GM18519 (cell line): Measurements from ENCODE around the gene VILL.
"Not testable (repeated sequence)": the region's sequence is repeated elsewhere in the genome, so short reads cannot be mapped to it uniquely, and the experiment has no call there.

Experiments used
- ATAC-seq: cut with Tn5 transposase; IDR thresholded peaks from one replicate; pipeline ENCODE4 v1.9.1; 2021; ENCODE audit warnings: mild to moderate bottlenecking, moderate library complexity; ENCODE audit not compliant: unreplicated experiment, low FRiP score

VILL gene

DNA sequence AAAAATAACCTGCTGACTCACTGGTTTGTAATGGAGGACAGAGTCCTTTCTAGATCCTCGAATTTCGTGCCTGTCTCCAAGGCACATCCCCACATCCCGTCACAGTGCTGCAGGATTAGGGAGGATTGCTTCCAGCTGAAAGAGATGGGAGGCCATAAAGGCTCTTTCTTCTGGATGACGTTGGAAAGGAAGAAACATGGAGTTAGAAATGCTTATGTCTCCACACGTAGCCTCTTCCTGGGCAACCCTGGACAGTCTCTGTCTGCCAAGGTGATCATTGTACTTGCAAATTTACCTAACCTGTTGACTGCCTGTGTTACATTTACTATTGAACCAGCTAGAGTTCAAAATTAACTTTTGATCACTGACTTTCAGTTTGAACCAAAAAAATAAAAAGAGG is 27.6 kb upstream of the VILL start:
- no peak for ATAC-seq

GRCh38 chr3:37963635-37964034 is 27.0 kb upstream of the VILL start:
- ATAC-seq = no peak

GRCh38 chr3:37964146-37964545 is 26.4 kb upstream of the VILL start:
- no peak for ATAC-seq

DNA sequence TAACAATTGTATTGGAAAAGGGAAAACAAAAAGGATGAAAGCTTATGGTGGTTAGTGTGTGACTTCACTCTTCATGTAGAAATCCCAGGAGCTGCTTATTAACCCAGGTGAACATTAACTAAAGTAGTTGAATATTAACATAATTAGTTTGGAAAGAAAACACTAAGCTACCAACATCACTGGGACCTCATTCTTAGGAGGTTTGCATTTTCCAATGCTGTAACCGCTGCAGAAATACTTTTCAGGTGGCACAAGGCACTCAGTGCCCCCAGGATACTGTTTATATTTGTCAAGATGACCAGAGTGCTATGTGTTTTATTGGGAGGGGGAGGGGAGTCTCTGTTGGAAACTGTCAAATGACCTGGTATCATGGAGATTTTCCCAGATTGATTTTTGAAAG is 25.9 kb upstream of the VILL start:
- ATAC-seq = no peak

DNA sequence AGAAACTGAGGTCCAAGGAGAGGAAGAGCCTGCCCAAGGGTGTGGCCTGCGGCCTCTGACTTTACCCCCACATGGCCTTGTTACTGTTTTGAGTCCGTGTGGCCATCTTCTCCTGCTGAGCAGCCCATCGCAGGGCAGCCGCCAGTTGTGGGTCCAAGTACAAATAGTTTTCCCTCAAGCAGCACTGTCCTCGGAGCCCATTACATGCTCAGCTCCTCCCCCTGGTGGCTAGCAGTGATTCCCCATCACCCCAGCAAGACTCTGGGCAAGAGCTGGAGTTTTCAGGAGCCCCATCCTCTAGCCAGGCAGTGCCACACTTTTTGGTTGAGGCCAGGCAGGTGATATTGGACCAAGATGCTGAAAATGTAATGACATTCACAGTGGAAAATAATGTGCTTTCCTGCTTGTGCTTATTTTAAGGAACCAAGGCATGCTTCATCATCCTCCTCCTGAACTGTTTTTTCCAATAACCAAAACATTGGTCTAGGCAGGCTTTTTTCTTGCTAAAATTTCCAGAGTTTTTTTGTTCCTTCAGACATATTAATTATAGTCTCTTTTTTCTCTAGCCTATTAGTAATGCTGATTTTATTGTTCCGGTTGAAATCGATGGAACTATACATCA is 23.2 kb upstream of the VILL start:
- no peak for ATAC-seq

DNA sequence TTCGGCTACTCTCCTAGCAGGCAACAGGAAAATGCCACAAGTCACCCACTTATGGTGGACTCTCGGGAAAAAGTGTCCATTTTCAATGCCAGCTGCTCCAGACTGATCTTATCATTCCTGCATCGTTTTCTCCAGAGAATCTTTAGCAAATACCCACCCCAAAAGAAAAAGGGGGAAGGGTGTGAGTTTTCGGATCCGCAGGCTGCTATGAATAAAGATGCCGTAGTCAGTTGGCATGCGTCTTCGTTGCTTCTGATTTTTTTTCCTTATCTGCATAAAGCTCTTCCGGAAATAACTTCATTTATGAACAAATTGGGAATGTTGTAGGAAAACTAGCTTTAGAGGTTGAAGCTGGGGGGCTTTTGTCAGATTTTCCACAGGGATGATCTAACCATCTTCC is 22.4 kb upstream of the VILL start:
- no peak for ATAC-seq

GRCh38 chr3:37968813-37969595 is 21.6 kb upstream of the VILL start:
- no peak for ATAC-seq

DNA sequence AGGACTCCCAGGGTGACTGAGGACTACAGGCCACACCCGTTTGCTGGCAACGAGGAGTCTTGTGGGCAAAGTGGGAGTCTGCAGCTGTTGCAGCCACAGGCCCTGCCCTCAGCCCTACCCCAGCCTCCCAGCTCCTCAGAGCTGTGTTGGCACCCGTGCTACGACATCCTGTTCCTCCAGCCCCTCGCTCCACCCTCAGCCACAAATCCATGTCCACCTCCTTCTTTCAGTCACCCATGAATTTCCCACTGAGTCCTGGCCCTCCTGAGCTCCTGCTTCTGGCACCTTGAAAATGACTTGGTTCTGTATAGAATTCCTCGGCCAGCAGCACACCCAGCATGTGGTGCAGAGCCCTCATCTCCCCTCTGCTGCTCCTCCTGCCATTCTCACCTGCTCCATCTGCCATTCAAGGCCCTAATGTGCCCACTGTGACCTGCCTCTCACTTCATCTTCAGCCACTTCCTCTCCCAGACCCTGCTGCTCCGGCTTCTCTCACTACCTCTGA is 20.9 kb upstream of the VILL start:
- ATAC-seq = no peak

- ATAC-seq = no peak
These were observed 19.8 kb upstream of the VILL start for GRCh38 chr3:37970802-37971201.

DNA sequence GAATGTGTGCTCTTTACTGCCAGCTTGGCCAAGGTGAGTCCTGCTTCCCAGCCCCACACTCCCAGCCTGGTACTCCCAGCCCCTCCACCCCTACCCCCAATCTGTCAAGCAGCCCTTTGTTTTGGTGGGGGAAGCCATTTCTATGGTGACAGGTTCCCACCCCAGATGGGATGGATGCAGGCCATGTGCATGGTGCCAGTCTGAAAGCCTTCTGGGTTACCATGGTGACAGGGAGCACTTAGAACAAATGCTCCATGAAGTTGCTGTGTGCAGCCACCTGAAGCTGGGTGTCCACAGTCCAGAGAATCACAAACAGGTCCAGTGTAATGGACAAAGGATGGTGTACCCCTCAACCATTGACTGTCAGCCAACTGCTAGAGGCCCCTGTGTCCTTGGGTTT is 19.1 kb upstream of the VILL start:
- no peak for ATAC-seq

- not testable (repeated sequence) for ATAC-seq
These were observed 18.5 kb upstream of the VILL start for GRCh38 chr3:37972056-37972455.

- no peak for ATAC-seq
These were observed 17.1 kb upstream of the VILL start for GRCh38 chr3:37973246-37974054.

DNA sequence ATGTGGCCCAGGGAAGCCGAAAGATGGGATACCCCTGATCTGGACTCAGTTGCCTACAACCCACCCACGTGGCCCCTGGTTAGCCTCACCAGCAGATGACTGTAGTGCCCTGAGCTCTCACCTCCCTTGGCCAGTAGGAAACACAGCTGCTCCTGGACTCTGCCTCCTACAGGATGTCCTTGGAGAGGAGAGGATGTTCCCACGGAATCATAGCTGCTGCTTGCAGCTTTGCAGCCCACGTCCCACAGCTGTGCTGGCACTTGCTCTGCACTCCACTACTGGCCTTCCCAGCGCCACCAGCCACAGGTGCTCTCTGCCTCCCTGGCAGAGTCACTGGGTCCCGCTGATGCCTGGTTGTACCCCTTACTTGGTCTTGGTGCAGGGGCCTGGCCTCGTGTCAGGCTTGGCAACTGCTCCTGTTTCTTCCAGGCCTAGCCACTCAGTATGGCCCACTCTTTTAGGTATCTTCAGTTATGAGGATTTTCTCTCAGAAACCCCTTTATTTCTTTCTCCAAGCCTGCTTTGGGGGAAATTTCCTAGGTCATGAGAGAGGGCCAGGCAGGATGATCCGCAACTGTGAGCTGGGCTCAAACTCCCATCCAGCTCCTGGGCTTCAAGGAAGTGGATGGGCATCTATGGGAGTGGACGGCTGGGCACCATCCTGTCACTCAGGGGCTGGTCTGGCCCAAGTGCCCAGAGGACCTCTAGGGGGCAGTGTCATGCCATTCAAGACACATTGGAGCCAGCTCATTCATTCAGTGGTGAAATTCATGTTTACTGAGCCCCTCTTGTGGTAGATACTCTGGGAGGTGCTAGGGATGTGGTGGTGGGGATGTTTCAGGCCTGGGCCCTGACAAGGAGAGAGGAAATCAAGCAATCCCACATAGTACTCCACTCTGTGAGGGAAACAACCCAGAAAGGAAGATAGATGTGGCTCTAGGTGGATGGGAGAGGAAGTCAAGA is 16.2 kb upstream of the VILL start:
- peak; percentile 64 for ATAC-seq

DNA sequence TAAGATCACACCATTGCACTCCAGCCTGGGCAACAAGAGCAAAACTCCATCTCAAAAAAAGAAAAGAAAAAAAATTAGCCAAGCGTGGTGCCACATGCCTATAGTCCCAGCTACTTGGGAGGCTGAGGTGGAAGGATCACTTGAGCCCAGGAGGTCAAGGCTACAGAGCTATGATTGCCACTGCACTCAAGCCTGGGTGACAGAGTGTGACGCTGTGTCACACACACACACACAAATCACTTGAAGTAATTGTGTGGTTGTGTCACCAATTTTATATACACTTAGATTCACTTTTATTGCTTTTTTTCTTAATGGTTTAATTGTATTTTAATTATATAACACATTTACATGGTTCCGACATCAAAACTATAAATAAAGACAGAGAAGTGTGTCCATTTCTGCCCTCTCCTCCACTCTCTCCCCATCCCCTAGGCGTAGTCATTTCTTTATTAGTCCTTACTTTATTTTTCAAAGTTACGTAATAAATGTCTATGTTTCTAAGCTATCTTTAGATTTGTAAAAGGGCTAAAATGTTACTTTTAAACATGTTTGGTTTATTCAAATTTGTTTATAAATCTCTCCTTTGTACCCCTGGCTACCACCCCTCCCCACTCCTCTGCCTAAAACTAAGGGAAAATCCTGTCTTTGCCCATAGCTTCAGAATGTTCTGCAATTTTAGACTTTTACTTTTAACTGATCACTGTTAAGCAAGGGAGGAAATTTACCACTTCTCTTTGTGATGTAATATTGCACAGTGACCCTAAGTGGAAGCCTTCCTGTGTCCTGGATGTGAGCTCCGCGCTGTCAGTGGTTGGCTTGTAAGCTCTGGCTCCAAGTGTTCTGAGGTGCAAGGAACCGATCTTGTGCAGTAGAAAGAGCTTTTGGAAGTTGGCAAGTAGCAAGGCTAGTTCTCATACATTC is 10.8 kb upstream of the VILL start:
- ATAC-seq = no peak

- no peak for ATAC-seq
These were observed 9.9 kb upstream of the VILL start for GRCh38 chr3:37980462-37981347.

DNA sequence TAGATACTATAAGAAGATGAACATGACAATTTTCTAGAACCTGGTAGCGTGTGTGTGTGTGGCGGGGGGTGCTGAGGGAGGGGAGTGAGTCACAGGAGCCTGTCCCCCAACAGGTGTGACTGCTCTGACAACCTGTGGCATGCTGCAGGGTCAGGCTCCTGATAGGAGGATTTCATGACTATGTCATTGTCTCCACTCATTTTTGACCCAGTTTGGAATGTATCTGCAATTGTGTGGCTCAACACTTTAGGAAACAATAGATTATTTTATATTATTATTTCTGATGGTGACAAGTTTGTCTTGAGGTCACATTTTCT is 9.3 kb upstream of the VILL start:
- ATAC-seq = no peak

GRCh38 chr3:37982331-37982730 is 8.3 kb upstream of the VILL start:
- no peak for ATAC-seq

DNA sequence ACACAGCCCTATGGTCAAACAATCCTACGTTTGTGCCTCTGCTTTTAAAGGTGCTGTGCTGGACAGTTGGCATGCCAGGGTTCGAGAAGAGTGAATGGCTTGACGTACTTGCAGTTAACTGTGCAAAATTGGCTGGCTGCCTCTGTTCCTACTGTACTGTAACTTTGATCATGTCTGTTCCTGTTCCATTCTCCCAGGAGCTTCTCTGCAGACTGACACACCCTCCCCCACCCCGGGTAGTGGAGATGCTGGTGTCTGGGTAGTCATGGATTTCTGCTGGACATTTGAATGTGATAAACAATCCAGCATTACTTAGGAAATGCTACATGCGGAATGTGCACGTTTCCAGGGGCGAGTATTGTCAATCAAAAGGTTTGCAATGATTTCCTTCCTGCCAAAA is 6.5 kb upstream of the VILL start:
- ATAC-seq = no peak
